ENCODE data around the gene LCP1. TPM values are rescaled to one million over a fixed set of nuclear protein-coding genes. Genes with fewer than 3 reads are reported as not detected.

LCP1 gene
- total and polyA plus RNA-seq, 2 donors from 2014 or later: 5.6 to 73.5 TPM

DNA sequence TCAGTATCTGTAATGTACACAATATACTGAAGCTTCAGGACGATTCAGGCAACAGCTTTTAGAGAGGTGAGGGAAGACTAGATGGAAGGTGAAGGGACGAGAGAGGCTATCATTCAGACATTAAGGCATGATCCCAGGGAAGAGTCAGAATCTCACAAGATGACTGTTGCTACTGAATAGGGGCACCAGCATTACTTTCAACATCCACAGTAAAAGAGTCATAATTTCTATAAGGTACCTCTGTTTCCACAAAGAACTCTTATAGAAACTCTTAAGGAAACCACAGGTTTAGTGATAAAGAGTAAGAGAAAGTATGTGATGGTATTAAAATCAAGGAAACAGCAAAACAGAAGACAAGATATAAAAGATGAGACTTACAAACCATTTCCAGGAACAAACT lies 23.0 kb downstream of the LCP1 start:
- H3K27ac ChIP-seq (ENCODE audit: low read depth in 2 of 2, low read length in 2 of 2): no peak overlapping the region
- H3K9me3 ChIP-seq (ENCODE audit: control insufficient read depth in 2 of 3, insufficient read depth in 1 of 3, low read length in 3 of 3): no peaks in the 10 kb centered on the region
- no peak overlapping the region for H3K9ac ChIP-seq (ENCODE audit: low read length in 3 of 3)
- TF ChIP-seq, protein P1, sequence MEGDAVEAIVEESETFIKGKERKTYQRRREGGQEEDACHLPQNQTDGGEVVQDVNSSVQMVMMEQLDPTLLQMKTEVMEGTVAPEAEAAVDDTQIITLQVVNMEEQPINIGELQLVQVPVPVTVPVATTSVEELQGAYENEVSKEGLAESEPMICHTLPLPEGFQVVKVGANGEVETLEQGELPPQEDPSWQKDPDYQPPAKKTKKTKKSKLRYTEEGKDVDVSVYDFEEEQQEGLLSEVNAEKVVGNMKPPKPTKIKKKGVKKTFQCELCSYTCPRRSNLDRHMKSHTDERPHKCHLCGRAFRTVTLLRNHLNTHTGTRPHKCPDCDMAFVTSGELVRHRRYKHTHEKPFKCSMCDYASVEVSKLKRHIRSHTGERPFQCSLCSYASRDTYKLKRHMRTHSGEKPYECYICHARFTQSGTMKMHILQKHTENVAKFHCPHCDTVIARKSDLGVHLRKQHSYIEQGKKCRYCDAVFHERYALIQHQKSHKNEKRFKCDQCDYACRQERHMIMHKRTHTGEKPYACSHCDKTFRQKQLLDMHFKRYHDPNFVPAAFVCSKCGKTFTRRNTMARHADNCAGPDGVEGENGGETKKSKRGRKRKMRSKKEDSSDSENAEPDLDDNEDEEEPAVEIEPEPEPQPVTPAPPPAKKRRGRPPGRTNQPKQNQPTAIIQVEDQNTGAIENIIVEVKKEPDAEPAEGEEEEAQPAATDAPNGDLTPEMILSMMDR (IDR thresholded peaks at IDR 0.05; ENCODE audit: borderline replicate concordance, extremely low read depth, insufficient read depth): no peak
- no peaks in the 10 kb centered on the region for H3K36me3 ChIP-seq (ENCODE audit: control insufficient read depth in 2 of 3, insufficient read depth in 3 of 3, low read length in 3 of 3)
- H3K27me3 ChIP-seq (ENCODE audit: control insufficient read depth, insufficient read depth, low read length): no peaks in the 10 kb centered on the region
- FAIRE-seq (no peak), DNase-seq (no peak)
- no peaks in the 10 kb centered on the region for H3K4me1 ChIP-seq (ENCODE audit: control insufficient read depth in 2 of 3, insufficient read depth in 2 of 3, low read depth in 1 of 3, low read length in 3 of 3)
- intact Hi-C loops (cut with DNase I): no loop called here
- H3K4me3 ChIP-seq (ENCODE audit: low read length in 3 of 3): no peak overlapping the region

DNA sequence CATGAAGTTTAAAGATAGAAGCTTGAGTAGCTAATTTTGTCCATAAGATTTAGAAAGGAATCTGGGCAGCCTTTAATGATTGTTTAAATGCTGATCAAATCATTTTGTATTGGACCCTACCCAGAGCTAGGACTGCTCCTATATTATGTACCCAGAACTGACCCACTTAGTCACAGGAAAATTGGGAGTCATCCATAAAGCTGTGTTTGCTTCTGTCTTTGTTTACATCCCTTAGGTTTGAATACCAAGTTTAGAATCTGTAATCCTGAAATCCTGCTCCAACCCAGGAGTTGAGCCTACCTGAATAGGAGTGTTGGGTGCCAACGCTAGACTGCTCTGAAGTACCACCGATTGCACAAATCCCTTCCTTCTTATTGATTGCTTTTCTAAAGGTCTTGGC lies 23.8 kb downstream of the LCP1 start:
- intact Hi-C loops (cut with DNase I): no loop called here
- Histone ChIP-seq H3K27me3 (ENCODE audit: control insufficient read depth, insufficient read depth, low read length) (no peaks in the 10 kb centered on the region), H3K36me3 (ENCODE audit: control insufficient read depth in 2 of 3, insufficient read depth in 3 of 3, low read length in 3 of 3) (no peaks in the 10 kb centered on the region), H3K9me3 (ENCODE audit: control insufficient read depth in 2 of 3, insufficient read depth in 1 of 3, low read length in 3 of 3) (no peaks in the 10 kb centered on the region), H3K4me3 (ENCODE audit: low read length in 3 of 3) (no peak overlapping the region), H3K9ac (ENCODE audit: low read length in 3 of 3) (no peak overlapping the region), H3K4me1 (ENCODE audit: control insufficient read depth in 2 of 3, insufficient read depth in 2 of 3, low read depth in 1 of 3, low read length in 3 of 3) (no peaks in the 10 kb centered on the region), H3K27ac (ENCODE audit: low read depth in 2 of 2, low read length in 2 of 2) (no peak overlapping the region)
- TF ChIP-seq, protein P1 (IDR thresholded peaks at IDR 0.05; ENCODE audit: borderline replicate concordance, extremely low read depth, insufficient read depth): no peak
- DNase-seq (no peak), FAIRE-seq (no peak)

DNA sequence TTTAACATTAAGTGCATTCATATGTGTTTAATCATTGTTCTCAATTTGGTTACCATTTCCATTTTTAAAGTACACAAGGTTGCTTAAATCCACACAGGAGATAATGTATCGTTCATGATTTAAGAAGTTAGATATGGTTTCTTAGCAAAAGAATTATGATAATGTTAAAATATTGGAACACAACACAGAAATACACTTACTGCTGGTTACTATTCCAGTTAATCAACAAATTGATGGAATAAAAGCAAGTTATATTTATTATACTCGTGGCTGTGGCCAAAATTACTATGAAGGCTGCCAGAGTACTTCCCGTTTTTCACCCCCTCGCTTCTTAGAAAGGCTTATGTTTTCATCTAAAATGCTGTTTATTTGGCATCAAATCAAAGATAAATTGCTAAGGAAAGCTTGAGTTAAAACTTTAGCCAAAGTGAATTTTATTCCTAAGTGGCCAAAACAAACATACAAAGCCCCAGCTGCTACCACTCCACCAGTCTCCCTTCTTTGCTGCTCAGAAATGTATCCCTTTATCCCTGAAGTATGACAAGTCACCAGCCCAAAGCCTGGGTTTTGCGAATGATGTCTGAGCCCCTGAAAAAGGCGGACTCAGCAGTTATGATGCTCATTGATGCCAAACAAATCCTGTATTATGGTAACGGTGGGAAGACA lies 27.7 kb downstream of the LCP1 start:
- Histone ChIP-seq H3K27me3 (ENCODE audit: control insufficient read depth, insufficient read depth, low read length) (no peaks in the 10 kb centered on the region), H3K4me3 (ENCODE audit: low read length in 3 of 3) (no peak overlapping the region), H3K4me1 (ENCODE audit: control insufficient read depth in 2 of 3, insufficient read depth in 2 of 3, low read depth in 1 of 3, low read length in 3 of 3) (no peaks in the 10 kb centered on the region), H3K27ac (ENCODE audit: low read depth in 2 of 2, low read length in 2 of 2) (no peak overlapping the region), H3K36me3 (ENCODE audit: control insufficient read depth in 2 of 3, insufficient read depth in 3 of 3, low read length in 3 of 3) (no peaks in the 10 kb centered on the region), H3K9ac (ENCODE audit: low read length in 3 of 3) (no peak overlapping the region), H3K9me3 (ENCODE audit: control insufficient read depth in 2 of 3, insufficient read depth in 1 of 3, low read length in 3 of 3) (no peaks in the 10 kb centered on the region)
- peak in 3 of 5 donors; percentile 20 to 84 (median 58) for DNase-seq
- no peak for FAIRE-seq
- intact Hi-C loops (cut with DNase I): no loop called here
- TF ChIP-seq, protein P1 (IDR thresholded peaks at IDR 0.05; ENCODE audit: borderline replicate concordance, extremely low read depth, insufficient read depth): no peak
